Measurements from ENCODE around the gene DNMT3L.
"Not testable (repeated sequence)": the region's sequence is repeated elsewhere in the genome, so short reads cannot be mapped to it uniquely, and the experiment has no call there.

DNMT3L gene

GRCh38 chr21:44197156-44197516 is 64.6 kb downstream of the DNMT3L start:
- not testable (repeated sequence) for DNase-seq (ENCODE audit: low spot score)

Measured in GM03348 (cell line).